ENCODE results near the gene CEP20.

CEP20 gene

DNA sequence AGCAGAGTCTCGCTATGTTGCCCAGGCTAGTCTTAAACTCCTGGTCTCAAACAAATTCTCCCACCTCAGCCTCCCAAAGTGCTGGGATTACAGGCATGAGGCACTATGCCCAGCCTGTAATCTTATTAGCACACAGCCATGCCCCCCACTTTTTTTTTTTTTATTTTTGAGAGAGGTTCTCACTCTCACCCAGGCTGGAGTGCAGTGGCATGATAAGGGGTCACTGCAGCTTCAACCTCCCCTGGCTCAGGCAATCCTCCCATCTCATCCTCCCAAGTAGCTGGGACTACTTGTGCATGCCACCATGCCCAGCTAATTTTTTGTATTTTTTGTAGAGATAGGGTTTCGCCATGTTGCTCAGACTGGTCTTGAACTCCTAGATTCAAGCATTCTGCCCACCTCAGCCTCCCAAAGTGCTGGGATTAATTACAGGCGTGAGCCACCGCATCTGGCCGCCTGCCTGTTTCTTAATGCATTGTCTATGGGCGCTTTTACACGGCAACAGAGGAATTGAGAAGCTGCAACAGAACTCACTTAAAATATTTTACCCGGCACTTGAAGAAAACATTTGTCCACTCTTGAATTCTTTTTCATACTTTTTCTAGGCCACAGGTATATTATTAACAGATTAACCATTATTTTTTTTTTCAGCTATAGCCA is 8.8 kb upstream of the CEP20 start:
- no peak for DNase-seq

DNA sequence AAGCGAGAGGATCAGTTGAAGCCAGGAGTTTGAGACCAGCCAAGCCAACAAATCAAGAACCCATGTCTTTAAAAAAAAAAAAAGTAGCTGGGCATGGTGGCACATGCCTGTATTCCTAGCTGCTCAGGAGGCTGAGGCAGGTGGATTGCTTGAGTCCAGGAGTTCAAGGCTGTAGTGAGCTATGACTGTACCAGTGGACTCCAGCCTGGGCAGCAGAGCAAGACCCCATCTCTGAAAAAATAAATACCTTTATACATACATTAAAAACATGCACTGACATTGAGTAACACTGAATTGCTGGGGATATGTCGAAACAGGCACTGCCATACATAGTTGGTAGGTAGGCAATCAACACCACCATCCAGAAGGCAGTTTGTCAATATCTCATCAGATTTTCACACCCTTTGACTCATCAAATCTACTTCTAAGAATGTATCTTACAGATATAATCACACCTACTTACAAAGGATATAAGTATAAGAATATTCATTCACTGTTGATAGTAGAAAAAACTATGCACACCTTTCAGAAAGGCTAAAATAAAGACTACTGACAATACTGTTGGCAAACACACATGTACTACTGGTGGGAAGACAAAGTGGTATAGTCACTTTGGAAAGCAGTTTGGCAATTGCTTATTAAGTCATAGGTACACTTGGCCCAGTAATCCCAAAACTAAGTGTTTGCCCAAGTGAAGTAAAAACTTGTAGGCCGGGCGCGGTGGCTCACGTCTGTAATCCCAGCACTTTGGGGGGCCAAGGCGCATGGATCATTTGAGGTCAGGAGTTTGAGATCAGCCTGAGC is 6.4 kb upstream of the CEP20 start:
- no peak for DNase-seq

DNA sequence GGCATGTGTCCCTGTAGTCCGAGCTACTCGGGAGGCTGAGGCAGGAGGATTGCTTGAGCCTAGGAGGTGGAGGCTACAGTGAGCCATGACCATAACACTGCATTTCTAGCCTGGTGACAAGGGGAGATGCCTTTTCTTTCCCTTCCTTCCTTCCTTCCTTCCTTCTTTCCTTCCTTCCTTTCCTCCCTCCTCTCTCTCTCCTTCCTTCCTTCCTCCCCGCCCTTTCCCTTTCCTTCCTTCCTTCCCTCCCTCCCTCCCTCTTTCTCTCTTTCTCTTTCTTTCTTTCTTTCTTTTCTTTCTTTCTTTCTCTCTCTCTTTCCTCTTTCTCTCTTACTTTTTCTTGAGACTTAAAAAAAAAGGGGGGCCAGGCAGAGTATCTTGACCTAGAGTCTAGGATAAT is 3.1 kb upstream of the CEP20 start:
- no peak for DNase-seq

DNA sequence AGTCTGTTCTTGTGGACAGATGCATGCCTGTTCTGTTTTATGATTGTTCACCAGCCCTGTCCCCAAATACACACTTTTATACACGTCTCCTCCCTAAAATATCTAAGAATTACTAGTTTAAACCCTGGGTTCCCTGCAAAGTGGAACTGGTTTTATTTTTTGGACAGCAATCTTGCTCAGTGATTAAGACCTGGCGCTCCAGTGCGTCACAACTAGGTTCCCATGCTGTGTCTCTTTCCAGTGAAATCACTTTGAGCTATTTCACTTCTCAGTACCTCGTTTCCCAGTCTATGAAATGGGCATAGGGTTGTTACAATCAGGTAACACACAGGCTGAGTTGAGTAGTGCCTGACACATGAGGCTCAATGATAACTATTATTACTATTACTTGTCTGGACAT is 1.1 kb downstream of the CEP20 start:
- DNase-seq = no peak

DNA sequence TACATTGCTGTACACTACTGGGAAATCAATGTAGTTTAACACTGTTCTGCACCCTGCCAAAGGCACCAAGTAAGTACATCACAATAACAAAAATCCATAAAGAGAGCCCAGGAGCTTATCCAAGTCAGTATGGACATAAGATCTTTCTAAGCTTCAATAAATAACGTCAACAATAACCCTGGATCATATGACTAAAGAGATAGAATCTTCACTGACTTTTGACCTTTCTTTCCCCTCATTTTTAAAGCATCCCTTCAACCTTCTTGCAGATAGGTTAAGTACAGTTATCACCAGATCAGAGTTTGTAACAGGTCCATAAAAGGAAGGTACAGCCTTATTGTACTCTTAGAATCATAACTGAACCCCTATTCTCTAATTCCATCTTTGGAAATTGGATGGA is 2.3 kb downstream of the CEP20 start:
- no peak for DNase-seq

DNA sequence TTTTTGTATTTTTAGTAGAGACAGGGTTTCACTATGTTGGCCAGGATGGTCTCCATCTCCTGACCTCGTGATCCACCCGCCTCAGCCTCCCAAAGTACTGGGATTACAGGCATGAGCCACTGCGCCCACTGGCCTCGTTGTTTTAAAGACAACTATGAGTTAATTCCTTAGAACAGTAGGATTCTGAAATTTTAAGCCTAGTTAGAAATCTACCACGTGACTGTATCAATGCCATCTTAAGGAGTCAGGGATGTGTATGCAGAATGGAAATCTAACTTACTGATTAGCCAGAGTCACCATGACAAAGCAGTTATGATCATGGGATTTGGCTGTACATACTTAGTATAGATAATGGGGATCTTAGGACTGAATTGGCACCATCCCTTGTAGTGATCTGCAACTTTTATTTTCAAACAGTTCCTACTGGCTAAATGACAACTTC is 2.8 kb downstream of the CEP20 start:
- no peak for DNase-seq

DNA sequence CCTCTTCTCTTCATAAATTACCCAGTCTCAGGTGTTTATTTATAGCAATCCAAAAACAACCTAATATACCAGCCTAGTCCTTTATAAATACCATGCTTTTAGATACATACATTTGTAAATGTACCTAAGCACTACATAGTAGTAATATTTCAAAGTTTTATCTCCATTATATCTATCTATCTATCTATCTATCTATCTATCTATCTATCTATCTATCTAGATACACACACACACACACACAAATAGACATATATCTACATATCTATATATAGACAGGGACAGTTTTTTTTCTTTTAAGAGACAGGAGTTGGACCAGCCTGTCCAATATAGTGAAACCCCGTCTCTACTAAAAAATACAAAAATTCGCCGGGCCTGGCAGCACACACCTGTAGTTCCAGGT is 5.8 kb downstream of the CEP20 start:
- no peak for DNase-seq

DNA sequence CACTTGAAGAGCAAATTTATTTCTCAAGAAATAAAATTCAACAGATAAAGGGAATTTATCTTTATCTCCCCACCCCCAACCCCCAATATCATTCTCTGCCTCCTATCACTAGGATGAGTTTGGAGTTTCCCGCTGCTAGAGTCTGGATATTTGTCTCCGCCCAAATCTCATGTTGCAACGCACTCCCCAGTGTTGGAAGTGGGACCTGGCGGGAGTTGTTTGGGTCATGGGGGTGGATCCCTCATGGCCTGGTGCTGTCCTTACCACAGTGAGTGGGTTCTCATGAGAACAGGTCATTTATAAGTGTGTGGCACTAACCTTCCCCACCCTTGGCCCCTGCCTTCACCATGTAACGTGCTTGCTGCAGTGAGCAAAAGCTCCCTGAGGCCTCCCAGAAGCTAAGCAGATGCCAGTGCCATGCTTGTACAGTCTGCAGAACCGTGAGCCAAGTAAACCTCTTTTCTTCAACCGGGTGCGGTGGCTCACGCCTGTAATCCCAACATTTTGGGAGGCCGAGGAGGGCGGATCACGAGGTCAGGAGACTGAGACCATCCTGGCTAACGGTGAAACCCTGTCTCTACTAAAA is 6.5 kb downstream of the CEP20 start:
- no peak for DNase-seq

DNA sequence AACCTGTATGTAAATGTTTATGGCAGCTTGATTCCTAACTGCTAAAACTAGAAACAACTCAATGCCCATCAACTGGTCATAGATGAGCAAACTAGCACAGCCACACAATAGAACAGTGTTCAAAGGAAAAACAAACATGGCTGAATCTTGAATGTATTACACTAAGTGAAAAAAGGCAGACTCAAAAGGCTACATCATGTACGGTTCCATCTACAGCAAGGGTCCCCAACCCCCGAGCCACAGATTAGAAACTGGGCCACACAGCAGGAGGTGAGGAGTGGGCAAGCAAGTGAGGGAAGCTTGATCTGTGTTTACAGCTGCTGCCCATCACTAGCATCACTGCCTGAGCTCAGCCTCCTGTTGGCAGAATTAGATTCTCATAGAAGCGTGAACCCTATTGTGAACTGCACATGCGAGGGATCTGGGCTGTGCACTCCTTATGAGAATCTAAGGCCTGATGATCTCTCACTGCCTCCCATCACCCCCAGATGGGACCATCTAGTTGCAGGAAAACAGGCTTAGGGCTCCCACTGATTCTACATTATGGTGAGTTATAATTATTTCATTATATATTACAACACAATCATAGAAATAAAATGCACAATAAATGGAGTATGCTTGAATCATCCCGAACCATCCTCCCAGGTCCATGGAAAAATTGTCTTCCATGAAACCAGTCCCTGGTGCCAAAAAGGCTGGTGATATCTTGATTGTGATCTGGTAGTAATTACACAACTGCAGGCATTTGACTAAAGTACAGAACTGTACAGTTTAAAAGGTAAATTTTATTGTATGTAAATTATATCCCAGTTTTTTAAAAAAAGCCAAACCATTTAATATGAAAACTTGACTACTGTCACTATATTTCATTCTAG is 7.7 kb downstream of the CEP20 start:
- DNase-seq = no peak

DNA sequence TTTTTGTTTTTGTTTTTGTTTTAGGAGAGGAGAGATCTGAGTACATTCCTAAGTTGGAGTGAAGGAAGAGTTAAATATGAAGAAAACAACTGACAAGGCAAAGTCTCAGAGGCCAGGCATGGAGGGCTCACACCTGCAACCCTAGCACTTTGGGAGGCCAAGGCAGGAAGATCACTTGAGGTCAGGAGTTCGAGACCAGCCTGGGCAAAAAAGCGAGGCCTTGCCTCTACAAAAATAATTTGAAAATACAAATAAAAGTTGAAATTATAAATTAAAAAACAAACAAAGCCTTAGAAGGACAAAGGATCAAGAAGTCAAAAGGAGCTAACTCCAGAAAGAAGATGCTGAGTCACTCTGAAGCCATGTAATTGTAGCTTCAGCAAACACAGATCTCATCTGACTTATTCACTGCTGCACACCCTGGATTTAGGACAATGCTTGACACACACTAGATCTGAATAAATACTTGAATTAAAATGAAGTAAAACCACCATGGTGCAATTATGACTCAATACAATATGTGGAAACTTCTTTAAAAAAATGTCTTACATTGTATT is 9.1 kb downstream of the CEP20 start:
- peak; percentile 64 for DNase-seq

DNA sequence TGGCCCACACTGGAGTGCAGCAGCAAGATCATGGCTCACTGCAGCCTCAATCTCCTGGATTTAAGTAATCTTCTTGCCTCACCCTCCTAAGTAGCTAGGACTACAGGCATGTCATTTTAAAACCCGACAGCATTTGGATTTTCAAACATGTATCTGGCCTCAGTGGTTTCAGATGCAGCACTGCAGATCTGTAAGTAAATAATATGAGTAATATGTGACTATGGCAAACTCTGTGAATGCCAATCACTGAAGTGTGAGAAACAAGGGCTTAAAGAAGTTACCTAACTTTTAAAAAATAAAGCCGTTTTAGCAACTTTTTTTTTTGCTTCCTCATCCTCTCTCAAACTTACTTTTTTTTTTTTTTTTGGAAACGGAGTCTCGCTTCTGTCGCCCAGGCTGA is 11.9 kb downstream of the CEP20 start:
- no peak for DNase-seq

DNA sequence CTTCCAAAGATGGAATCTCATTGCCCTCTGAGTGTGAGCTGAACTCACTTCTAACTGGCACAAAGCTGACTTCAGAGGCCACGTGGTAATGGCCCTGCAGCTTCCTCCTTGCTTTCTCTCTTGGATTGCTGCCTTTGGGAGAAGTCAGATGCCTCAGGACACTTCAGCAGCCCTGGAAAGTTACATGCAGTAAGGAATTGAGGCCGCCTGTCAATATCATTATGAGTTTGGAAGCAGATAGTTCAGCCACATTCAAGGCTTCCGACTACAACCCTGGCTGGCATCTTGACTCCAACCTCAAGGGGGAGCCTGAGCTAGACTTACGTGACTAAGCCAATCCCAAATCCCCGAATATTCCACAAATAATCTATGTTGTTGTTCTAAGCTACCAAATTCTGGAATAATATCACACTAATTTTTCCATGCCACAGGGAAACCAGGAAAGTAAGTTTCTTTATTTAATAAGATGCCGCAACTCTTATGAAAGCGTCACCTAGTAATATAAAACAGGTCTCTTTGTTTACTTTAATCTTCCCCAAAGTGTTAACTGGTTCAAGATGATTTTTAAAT is 13.6 kb downstream of the CEP20 start:
- DNase-seq = peak; percentile 54

DNA sequence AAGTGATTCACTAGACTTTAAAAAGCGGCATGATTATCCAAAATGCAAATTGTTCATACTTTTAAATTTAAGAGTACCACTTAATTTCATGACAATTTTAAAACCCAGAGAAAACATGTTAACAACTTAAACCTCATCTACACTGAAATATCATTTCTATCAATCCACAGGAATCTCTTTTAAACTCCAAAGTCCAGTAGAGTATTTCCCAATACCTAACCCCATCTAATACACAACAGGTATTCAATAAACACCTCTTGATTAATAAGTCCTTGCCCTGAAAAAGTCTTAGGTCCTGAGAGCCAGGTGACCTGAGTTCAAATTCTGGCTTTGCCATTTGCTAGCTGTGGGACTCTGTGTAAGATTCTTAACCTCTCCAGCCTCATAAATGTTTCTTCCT is 14.7 kb downstream of the CEP20 start:
- DNase-seq = no peak

DNA sequence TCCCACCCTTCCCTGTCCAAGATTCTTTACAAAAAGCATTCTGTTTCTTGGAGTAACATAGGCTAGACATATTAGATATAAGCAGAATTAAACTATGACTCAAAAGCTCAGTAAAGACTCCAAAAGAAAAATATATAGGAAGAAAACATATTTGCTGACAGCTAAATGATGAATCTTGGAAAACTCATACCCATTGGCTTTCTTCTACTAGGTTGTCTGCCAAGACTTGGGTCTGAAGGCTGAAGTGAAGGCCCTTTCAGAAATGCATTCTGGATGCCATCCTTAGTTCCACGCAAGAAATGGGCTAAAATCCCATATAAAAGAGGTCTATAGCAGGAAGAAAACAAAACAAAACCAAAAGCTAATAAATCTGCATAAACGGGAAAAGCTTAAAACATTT is 15.1 kb downstream of the CEP20 start:
- DNase-seq = no peak

DNA sequence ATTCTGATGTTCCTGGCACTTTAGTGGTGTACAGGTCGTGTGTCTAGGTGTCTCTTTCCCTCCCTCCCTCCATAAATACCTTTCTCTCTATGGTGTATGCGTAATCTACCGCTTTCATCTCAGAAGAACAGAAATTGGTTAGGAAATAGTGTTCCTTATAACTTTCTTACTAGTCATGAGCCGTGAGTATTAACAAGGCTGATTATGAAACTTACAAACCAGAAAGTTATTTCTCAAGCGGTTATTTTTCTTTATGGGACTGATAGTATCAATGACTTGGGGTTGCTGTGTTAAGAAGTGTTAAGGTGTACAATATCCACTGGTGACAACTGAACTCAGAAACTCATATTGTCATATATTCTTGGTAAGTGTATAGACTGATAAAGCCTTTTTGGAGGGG is 18.4 kb downstream of the CEP20 start:
- DNase-seq = no peak

DNA sequence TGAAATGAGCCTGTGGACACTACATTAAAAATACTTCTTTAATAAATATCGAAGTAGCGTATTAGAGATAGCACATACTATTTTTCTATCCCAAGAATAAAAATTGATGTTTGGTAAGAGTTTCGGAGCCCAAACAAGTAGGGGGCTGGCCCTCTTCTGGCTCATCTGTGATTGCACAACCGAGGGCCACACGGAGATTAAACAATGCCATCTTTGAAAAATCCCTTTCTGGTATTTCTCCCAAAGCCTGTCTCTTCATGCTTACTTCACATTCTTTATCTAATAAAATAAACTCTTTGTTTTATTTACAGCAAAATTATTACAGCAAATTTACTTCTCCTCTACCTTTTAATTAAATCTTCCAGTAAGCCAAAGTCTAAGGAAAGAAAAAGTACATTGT is 22.0 kb downstream of the CEP20 start:
- DNase-seq = no peak

DNA sequence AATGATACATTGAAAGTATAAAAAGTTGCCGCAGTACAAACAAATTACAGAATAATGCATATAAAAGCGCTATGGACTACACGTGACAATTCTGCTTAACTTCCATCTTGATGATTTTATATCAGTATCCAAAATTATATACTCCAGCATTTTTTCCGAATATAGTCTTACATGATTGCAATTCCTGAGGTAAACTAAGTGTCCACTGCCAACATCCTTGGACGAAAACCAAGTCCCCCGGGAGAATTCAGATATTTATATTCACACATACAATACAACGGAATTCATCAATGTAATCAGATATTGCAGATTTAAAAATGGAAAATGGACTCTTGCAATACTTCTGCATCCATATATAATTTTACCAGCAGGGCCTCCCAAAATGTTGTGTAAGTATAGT is 22.7 kb downstream of the CEP20 start:
- DNase-seq = no peak

DNA sequence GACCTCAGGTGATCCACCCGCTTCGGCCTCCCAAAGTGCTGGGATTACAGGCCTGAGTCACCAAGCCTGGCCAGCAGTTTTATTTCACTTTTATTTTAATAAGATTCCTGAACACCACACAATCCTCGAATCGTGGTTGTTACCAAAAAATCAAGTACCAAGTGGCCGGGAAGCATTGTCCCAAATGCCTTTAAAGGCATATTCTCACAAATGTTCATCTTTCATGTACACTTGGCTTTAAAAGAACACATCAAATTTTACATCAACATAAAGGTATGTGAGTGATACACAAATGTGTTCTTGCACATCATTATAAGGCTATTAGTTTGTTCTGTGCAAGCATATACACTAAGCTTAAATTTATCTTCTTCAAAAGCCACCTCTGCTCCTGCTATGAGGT is 23.5 kb downstream of the CEP20 start:
- DNase-seq = no peak

DNA sequence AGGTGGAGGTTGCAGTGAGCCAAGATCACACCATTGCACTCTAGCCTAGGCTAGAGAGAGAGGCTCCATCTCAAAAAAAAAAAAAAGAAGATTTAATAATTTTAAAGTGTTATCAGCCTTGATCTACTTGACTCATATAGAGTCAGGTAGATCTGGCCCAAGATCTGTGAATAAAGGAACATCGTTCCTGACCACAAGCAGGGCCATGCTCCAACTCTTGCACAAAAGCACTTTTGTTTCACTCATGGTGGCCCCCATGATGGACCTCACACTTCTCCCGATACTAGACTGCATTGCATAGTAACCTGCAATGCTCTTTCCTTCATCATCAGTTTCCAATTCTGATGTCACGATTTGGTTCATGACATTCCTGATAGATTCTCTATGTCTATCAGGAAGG is 26.4 kb downstream of the CEP20 start:
- DNase-seq = no peak

DNA sequence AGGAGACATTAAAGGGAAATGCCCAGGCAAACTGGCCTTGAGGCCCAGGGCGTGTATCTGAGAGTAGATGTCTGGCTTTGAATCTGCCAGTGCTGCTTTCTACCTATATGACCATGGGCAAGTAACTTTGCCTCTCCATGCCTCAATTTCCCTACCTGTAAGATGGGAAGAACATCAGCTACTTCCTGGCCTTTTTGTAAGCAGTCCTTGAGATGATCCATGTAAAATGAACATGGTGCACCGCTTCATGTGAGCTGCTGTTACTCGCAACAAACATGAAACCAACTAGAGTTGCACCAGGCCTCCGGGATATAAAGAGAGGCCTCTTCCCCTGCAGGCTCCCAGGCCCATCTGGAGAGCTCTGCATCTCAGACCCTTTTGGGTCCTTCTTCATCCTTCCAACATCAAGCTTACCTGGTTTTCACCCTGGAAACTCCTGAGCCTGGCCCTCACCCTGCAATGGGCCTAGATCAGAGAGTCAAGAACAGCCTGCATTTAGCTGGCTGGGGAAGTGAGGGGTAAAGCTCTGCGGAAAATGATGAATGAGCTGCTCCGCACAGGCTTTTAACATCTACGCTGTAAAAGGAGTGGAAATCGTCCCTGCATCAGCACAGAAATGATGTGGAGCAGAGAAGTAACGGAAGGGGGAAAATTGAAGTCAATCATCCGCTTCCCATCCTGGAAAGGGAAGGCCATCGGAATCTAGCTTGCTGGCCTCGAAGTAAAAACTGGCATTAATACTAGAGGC is 29.3 kb downstream of the CEP20 start:
- peak; percentile 16 for DNase-seq

DNA sequence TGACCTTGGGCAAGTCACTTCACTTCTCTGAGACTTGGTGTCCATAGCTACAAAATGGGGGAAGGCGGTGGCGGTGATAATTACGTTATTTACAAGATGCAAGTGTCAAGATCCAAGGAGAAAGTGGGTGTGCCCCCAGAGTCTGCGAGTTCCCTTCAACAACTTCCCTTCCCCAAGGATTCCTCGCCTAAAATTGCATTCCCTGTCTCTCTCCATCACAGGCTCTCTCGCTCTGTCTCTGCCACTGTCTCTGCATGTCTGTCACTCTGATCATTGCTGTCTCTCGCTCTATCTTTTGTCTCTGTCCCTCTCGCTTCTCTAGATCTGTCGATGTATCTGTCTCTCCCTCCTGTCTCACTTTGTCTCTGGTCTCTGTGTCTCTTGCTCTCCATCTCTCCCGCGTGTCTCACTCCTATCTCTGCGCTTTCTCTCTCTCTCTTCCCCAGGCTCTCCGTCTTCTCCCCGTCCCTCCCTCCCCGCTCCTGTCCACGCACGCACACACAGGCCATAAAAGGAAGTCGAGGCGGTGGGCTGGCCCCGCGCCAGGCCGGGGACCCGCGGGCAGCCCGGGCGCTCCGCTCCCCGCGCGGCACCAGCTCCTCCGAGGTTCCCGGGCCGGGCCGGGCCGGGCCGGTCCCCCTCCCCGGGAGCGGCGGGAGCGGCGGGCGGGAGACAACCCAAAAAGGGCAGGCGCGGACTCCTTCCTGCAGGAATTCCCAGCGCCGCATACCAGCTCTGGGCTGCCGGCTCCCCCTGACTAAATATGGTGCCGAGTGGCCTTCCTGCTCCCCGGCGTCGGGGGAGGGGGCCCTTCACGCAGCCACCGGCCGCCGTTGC is 30.5 kb downstream of the CEP20 start:
- DNase-seq = peak; percentile 55
